ENCODE results near the gene PRIM2. TPM values are rescaled to one million over a fixed set of nuclear protein-coding genes. Genes with fewer than 3 reads are reported as not detected.
A peak's percentile ranks its signal among the peaks of the same experiment; 100 is the strongest.
"Not testable (repeated sequence)": the region's sequence is repeated elsewhere in the genome, so short reads cannot be mapped to it uniquely, and the experiment has no call there.

PRIM2 gene
- total RNA-seq, 1 donor from 2014 or later = 4.3 TPM

GRCh38 chr6:57358319-57358718, 40.9 kb downstream of the PRIM2 start:
- DNase-seq (ENCODE audit: low spot score); ATAC-seq: not testable (repeated sequence)

- DNase-seq (ENCODE audit: low spot score); ATAC-seq: not testable (repeated sequence)
Observed at GRCh38 chr6:57359766-57360165, 42.3 kb downstream of the PRIM2 start.

- ATAC-seq; DNase-seq (ENCODE audit: low spot score): not testable (repeated sequence)
Observed at GRCh38 chr6:57362340-57362739, 44.9 kb downstream of the PRIM2 start.

- not testable (repeated sequence) for DNase-seq (ENCODE audit: low spot score); ATAC-seq
Observed at GRCh38 chr6:57365076-57365583, 47.7 kb downstream of the PRIM2 start.

- not testable (repeated sequence) for ATAC-seq; DNase-seq (ENCODE audit: low spot score)
Observed at GRCh38 chr6:57368965-57369731, 51.7 kb downstream of the PRIM2 start.

- DNase-seq (ENCODE audit: low spot score); ATAC-seq: not testable (repeated sequence)
Observed at GRCh38 chr6:57371779-57372178, 54.3 kb downstream of the PRIM2 start.

GRCh38 chr6:57374764-57375163, 57.3 kb downstream of the PRIM2 start:
- DNase-seq (ENCODE audit: low spot score) = not testable (repeated sequence)

GRCh38 chr6:57376083-57376482, 58.7 kb downstream of the PRIM2 start:
- not testable (repeated sequence) for DNase-seq (ENCODE audit: low spot score); ATAC-seq

More at GRCh38 chr6:57374764-57375163, 57.3 kb downstream of the PRIM2 start:
- ATAC-seq = not testable (repeated sequence)

GRCh38 chr6:57389038-57389592, 71.7 kb downstream of the PRIM2 start:
- DNase-seq (ENCODE audit: low spot score); ATAC-seq: not testable (repeated sequence)

GRCh38 chr6:57390818-57391217, 73.4 kb downstream of the PRIM2 start:
- not testable (repeated sequence) for DNase-seq (ENCODE audit: low spot score); ATAC-seq

- peak; percentile 41 for ATAC-seq
- not testable (repeated sequence) for DNase-seq (ENCODE audit: low spot score)
Observed at GRCh38 chr6:57392047-57392446, 74.6 kb downstream of the PRIM2 start.

GRCh38 chr6:57419341-57419740, 101.9 kb downstream of the PRIM2 start:
- ATAC-seq; DNase-seq (ENCODE audit: low spot score): not testable (repeated sequence)

- DNase-seq (ENCODE audit: low spot score) (no peak), ATAC-seq (no peak)
Observed at GRCh38 chr6:57421503-57421902, 104.1 kb downstream of the PRIM2 start.

- ATAC-seq (no peak), DNase-seq (ENCODE audit: low spot score) (no peak)
Observed at GRCh38 chr6:57423468-57423867, 106.0 kb downstream of the PRIM2 start.

GRCh38 chr6:57431742-57432141, 114.3 kb downstream of the PRIM2 start:
- ATAC-seq = not testable (repeated sequence)

GRCh38 chr6:57432157-57432556, 114.7 kb downstream of the PRIM2 start:
- DNase-seq (ENCODE audit: low spot score) = no peak
- no peak for ATAC-seq

More at GRCh38 chr6:57431742-57432141, 114.3 kb downstream of the PRIM2 start:
- DNase-seq (ENCODE audit: low spot score) = not testable (repeated sequence)

- ATAC-seq = no peak
- no peak for DNase-seq (ENCODE audit: low spot score)
Observed at GRCh38 chr6:57432919-57433684, 115.7 kb downstream of the PRIM2 start.

- DNase-seq (ENCODE audit: low spot score); ATAC-seq: not testable (repeated sequence)
Observed at GRCh38 chr6:57433790-57434189, 116.4 kb downstream of the PRIM2 start.

GRCh38 chr6:57434944-57435343, 117.5 kb downstream of the PRIM2 start:
- DNase-seq (ENCODE audit: low spot score) (no peak), ATAC-seq (no peak)

- DNase-seq (ENCODE audit: low spot score) (no peak), ATAC-seq (no peak)
Observed at GRCh38 chr6:57435475-57436160, 118.2 kb downstream of the PRIM2 start.
